GM10266 (cell line): ENCODE results near the gene CLCN7.

Experiments
- DNase-seq: peaks from one replicate; pipeline ENCODE4 v3.0.0; 2012; ENCODE audit errors: extremely low spot score
- CTCF ChIP-seq: IDR thresholded peaks from 2 replicates; pipeline ENCODE4 v1.5.1; 2012; ENCODE audit warnings: mild to moderate bottlenecking, low read depth; ENCODE audit not compliant: control insufficient read depth, insufficient read depth; ENCODE audit errors: missing control alignments

CLCN7 gene

GRCh38 chr16:1500465-1501150 is 25.8 kb upstream of the CLCN7 start:
- no peak for TF ChIP-seq CTCF
- DNase-seq, result no peak

DNA sequence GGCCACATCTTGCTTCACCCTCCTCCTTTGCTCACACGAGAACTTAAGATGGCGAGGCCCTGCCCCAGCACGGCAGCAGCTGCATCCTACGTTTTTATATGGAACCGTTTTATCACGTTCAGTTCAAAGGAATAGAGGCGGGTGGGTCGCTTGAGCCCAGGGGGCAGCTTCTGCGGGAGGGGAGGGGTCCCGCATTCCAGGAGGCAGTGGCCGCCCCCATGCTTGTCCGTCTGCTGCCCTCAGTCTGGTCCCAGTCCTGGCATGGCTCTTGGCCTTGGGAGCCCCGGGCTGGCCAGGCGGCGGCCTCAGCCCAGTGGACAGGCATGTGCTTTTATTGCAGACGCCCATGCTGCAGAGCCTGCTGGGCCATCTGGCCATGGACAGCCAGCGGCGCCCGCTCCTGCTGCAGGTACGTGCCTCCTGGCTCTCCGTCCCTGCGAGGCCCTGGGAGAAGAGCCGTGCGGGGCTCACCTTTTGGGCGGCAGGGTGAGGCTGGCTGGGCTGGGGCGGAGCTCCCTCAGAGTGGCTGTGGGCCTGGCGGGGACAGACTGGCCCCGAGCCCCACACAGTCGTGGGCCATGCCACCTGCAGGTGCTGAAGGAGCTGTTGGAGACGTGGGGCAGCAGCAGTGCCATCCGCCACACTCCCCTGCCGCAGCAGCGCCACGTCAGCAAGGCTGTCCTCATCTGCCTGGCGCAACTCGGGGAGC is 25.1 kb upstream of the CLCN7 start:
- DNase-seq, result no peak
- no peak for TF ChIP-seq CTCF

DNA sequence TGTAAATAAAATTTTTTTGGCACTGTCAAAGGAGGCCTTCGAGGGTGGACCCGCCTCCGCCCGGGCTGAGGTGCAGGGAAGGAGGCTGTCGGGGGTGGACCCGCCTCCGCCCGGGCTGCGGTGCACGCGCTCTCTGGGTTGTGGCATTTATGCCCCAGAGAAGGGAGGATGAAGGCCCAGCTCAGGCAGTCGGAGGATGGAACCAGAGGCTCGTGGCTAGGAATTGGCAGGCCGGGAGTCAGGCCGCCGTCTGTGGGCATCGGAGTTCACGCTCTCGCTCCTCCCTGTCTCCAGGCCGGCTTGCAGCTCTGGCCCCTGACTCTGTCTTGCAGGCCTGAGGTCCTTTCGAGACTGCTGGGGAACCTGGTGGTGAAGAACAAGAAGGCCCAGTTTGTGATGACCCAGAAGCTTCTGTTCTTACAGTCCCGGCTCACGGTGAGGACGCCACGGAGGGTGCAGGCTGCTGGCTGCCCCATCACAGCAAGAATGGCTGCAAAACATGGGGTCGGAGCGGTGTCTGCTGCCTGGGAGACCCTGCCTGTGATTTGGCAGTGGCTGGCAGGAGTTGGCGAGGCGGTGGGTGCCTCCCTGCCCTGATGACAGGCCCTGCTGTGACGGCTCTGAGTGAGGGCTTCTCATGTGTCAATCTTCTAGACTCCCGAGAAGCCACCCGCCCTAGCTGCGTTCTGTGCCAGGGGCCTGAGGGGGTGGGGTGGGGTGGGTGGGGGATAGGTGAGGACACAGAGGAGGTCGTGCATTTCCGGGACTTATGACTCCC is 24.3 kb upstream of the CLCN7 start:
- no peak for TF ChIP-seq CTCF
- no peak for DNase-seq

- DNase-seq, result no peak
- TF ChIP-seq CTCF, result no peak
These were observed 22.3 kb upstream of the CLCN7 start for GRCh38 chr16:1497014-1497598.

DNA sequence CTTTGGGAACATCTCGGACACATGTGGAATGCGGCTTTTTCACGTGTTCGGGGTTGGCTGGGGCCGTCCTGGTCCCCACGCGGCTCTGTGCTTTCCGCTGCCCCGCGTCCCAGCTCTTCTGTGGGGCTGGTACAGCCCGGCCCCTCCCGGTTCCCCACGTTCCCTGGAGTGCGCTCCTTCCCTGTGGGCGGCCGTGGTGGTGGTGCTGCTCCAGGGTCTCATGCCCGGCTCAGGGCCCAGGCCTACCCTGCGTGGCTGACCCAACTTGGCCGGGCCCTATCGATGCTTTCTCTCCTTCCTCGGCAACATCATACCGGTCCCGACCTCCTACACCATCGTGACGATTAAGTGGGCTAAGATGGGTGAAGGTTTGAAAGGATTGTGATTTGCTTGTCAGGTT is 21.6 kb upstream of the CLCN7 start:
- TF ChIP-seq CTCF, result no peak
- no peak for DNase-seq

DNA sequence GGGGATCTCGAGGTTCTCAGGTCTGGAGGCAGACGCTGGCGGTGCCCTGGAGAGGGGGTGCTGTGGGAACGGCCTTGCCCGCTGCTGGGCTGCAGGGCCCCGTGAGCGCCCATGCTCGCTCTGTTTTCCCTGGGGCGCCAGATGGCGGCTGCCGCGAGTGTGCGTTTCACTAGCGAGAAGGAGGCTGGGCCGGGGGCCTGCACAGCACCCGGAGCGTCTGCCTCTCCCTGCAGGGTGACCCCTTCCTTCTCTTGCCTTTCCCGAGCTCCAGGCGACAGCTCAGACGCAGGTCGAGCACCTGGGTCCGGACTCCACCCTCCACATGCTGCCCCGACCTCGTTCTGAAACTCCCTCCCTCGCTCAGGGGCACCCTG is 21.0 kb upstream of the CLCN7 start:
- no peak for TF ChIP-seq CTCF
- no peak for DNase-seq
